Putamen (tissue), 1 donor: ENCODE measurements around the gene MCF2L.
A peak's percentile ranks its signal among the peaks of the same experiment; 100 is the strongest.
"Not testable (repeated sequence)": the region's sequence is repeated elsewhere in the genome, so short reads cannot be mapped to it uniquely, and the experiment has no call there.

Experiments
- DNase-seq: peaks from one replicate; pipeline ENCODE4 v3.0.0-alpha.2; 2016; ENCODE audit warnings: low spot score

Gene MCF2L

DNA sequence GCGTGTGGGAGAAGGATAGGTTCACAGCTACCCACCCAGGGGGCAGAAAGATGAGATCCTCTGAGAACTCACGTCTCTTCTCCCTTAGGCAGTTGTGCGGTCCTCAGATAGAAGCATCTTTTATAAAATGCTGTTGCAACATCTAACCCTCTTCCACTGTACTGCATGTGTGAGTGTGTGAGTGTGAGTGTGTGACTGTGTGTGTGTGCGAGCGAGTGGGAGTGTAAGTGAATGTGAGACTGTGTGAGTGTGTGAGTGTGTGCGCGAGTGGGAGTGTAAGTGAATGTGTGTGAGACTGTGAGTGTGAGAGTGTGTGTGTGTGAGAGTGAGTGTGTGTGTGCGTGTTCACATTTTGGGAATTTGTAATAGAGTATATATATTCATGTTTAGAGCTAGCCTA, 81.0 kb downstream of the MCF2L start:
- peak; percentile 37 for DNase-seq

DNA sequence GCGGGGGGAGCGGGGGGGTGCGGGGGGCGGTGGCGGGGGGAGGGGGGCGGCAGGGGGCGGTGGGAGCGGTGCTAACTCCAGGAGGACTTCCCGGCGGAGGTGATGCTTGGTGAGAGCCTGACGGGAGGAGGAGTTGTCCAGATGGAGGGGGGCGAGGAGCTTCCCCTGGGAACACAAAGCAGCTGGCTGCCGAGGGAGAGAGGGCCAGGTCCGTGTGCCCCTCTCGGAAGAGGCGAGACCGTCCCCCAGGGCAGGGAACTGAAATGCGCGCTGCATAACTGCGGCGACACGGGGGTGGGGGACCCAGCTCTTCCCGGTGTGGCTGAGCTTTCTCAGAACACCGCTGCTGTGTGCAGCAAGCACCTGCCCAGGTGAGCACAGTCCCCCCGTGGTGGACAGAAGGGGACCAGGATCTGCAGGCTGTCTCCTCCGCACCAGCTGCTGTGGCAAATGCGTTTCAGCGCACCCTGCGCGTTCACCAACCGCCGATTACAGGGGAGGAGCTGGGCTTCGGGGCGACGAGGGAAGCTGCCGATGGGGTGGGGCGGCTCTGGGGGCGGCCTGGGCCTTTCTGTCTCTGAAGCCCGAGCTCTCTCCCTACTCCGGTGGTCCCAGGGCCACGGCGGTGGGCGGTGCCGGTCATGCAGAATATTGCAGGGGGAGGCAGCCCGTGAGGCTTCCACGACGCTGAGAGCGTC, 81.9 kb downstream of the MCF2L start:
- no peak for DNase-seq

DNA sequence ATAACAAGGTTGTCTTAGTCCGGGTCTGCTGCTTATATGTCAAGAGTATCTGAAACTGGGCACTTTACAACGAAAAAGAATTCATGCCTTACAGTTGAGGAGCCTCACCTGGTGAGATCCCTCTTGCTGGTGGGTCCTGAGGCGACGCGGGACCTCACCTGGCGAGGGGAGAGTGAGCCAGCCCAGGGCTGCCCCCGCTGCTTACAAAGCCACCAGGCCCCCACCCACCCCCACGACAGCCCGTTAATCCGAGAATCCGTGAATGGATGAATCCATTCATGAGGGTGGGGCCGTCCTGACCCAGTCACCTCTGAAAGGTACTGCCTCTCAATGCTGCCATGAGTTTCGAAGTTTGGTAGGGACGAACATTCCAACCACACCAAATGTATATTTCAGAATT, 82.6 kb downstream of the MCF2L start:
- DNase-seq = no peak

DNA sequence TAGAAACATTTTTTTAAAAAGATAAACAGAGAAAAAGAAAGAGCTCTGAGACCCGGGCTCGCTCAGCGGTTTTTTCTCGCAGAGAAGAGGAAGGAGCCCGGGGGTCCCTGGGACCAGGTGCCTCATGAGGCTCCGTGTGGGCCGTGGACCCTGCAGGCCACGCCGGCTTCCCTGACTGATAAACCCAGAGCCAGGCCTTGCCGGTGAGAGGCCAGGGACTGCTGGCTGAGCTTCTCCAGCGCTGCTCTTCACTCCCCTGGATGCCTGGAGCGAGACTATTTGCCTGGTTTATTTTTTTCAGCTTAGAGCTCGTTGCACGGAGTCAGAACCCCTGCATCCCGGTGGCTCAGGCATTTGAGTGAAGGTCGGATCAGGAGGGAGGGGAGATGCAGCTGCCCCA, 83.2 kb downstream of the MCF2L start:
- DNase-seq = no peak

DNA sequence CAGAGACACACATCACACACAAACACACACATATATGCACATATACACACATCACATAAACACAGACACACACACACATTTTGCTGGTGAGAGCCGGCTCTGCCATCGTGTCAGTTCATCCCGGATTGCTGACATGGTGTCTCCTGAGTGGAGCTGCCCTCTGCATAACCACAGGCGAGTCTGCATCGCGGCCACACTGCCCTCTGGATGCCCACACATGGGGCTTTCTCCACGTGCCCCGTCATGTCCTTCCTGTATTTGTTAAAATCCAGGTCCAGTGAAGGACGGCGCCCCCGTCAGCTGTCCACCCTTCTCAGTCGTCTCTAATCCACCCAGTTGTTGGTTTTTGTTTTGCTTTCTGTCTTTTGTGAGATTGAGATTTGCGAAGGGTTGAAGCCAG, 84.0 kb downstream of the MCF2L start:
- DNase-seq = no peak

DNA sequence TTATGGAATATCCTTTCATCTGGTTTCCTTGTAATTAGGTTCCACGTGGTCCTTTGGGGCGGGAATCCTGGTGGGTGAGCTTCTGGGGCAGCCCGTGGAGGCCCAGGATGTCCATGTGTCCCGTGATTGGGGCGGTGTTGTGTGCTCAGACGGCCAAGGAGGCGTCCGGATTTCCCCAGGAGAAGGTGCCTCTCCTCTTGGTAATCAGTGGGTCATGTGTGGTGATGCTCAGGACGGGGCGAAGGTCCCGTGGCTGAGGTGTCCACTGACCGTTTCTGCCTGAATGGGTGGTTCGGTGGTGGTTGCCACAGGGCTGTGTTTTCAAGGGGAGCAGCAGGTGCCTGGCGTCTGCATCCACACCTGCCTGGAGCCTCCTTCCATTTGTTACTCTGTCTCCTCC, 84.4 kb downstream of the MCF2L start:
- DNase-seq = no peak

DNA sequence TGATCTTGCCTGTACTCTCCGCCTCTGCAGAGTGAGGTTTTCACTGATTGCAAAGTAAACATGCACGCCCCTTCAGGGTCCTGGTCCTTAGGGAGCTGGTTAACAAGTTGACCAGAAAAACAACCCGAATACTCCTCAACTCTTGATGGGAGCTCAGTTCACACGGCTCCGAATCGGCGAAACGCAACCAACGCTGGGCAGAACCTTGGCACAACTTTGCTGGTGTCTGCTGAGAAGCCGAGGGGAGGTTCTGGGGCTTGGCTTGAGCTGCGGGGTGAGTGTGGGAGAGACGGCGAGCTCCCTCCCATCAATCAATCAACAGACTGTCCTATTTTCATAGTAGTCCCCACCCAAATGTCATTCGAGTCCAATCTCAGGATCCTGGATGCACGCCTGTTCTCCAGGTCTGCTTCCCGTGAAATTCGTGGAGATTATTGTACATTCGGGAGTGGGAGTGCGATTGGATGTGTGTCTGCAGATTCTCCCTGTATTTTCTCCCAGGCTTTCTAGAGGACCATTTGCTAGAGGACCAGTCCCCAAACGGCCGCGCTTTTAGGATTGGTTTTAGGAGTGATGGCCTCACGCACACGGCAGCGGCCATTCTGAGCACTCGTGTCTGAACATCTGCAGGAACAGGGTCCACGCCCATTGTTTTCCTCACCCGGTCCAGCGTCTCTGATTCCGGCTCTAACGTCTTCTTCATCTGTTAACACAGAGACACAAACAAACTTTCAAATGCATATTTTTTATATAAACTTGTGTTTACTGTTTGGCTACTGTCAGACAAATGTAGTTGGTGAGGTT, 85.0 kb downstream of the MCF2L start:
- no peak for DNase-seq

DNA sequence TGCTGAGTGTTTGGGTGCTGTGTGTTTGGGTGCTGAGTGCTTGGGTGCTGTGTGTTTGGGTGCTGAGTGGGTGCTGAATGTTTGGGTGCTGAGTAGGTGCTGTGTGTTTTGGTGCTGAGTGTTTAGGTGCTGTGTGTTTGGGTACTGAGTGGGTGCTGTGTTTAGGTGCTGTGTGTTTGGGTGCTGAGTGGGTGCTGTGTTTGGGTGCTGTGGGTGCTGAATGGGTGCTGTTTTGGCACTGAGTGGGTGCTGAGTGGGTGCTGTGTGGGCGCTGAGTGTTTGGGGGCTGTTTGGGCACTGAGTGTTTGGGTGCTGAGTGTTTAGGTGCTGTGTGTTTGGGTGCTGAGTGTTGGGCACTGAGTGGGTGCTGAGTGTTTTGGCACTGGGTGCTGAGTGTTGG, 88.1 kb downstream of the MCF2L start:
- no peak for DNase-seq

DNA sequence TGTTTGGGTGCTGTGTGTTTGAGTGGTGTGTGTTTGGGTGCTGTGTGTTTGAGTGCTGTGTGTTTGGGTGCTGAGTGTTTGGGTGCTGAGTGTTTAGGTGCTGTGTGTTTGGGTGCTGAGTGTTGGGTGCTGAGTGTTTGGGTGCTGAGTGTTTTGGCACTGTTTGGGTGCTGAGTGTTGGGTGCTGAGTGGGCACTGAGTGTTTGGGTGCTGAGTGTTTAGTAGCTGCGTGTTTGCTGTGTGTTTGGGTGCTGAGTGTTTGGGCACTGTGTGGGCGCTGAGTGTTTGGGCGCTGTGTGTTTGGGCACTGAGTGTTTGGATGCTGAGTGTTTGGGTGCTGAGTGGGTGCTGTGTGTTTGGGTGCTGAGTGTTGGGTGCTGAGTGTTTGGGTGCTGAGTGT, 88.5 kb downstream of the MCF2L start:
- DNase-seq = not testable (repeated sequence)

DNA sequence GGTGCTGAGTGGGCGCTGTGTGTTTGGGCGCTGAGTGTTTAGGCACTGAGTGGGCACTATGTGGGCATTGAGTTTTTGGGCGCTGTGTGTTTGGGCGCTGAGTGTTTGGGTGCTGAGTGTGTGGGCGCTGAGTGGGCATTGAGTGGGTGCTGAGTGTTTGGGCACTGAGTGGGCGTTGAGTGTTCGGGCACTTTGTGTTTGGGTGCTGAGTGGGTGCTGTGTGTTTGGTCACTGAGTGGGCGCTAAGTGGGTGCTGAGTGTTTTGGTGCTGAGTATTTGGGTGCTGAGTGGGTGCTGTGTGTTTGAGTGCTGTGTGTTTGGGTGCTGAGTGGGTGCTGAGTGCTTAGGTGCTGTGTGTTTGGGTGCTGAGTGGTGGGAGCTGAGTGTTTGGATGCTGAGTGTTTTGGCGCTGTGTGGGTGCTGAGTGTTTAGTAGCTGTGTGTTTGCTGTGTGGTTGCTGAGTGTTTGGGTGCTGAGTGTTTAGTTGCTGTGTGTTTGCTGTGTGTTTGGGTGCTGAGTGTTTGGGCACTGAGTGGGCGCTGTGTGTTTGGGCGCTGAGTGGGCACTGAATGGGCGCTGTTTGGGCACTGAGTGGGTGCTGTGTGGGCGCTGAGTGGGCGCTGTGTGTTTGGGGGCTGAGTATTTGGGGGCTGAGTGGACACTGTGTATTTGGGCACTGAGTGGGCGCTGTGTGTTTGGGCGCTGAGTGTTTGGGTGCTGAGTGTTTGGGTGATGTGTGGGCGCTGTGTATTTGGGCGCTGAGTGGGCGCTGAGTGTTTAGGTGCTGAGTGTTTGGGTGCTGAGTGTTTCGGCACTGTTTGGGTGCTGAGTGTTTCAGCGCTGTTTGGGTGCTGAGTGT, 89.3 kb downstream of the MCF2L start:
- no peak for DNase-seq

DNA sequence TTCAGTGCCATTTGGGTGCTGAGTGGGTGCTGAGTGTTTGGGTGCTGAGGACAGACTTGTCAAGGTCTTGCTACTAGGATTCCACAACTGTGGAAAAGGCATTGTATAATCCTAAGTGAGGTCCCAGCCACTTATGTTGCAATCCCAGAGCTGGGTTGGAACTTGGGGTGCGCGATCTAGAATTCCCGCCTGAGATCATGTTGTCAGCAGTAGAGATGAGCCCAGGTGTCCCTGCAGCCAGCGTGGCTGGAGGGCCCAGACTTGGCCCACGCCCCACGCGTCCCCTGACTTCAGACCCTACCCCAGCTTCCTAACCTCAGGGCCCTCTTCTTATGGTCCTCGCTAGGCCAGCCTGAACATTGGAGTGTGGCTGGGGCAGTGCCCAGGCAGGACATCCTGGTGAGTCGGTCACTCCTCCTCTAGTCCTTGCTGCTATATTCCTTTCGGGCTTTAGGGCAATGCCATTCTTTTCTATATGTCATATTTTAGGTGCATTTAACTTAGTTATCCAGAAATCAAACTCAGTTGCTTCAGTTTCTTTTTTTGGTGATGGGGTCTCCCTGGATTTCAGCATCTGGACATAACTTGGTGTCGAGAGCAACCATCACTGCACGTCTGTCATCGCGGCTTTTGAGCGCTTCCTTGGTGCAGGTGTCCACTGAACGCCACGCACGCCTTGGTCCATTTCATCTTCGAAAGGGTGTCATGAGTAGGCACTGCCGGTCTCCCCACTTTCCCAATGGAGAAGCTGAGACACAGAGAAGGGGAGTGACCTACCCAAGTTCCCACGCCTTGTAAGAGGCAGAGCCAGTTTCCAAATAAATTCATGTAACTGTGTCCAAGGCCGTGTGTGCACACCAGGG, 90.2 kb downstream of the MCF2L start:
- no peak for DNase-seq

DNA sequence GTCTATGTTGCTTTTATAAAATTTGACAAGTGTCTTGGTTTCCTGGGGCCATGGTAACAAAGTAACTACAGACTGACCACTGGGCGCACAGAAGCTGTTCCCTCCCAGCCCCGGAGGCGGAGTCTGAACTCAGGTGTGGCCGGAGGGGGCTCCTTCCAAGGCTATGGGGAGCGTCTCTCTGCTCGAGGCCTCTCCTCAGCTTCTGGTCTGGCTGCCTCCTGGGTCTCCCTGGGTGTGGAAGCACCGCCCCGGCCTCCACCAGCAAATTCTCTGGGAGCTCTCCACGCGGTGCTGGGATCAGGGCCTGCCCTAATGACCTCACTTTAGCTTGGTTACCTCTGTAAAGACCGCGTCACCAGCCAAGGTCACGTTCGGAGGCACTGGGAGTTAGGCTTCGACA, 90.9 kb downstream of the MCF2L start:
- no peak for DNase-seq

DNA sequence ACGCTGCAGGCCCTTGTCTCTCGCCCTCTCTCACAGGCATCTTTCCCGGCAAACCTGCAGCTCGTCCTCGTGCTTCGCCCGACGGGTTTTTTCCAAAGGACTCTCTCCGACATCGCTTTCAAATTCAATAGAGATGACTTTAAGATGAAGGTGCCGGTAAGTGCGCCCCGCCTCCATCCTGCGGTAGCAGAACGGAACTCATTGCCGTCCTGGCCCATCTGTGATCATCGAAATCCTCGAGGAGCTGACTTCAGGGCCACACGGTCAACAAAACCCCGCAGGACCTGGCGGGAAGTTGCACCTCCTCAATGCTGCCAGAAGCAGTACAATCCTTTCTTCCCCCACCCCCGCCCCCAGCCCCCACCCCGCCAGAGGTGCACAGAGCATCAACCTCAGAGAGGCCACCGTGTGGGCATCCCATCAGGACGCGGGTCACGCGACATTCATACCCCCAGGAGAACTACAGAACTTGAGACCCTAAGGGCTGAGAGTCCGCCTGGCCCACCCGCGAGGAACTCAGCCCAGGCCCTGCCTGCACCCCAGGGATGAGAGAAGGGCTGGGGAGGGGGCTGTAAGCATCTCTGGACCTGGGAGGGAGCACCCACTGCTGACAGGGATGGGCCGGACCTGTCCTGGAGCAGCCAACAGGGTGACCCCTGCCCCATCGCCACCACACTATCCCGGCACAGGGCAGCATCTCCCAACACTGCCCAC, 91.7 kb downstream of the MCF2L start:
- DNase-seq = no peak

DNA sequence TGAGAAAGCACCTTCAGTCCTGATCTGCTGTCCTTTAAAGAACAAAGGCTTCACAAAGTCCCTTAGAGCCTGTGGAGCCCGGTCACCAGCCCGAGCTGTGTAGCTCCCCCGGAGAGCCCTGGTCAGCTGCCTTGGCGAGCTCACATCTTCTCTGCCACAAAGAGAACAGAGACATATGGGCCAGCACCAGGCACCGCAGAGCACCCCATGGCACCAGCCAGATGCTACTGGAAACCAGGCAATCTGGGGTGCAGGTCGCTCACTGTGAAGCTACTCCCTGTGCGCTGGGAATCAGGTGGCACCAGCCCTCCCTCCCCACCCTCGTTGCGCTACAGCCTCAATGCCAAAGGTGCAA, 92.2 kb downstream of the MCF2L start:
- DNase-seq = no peak

DNA sequence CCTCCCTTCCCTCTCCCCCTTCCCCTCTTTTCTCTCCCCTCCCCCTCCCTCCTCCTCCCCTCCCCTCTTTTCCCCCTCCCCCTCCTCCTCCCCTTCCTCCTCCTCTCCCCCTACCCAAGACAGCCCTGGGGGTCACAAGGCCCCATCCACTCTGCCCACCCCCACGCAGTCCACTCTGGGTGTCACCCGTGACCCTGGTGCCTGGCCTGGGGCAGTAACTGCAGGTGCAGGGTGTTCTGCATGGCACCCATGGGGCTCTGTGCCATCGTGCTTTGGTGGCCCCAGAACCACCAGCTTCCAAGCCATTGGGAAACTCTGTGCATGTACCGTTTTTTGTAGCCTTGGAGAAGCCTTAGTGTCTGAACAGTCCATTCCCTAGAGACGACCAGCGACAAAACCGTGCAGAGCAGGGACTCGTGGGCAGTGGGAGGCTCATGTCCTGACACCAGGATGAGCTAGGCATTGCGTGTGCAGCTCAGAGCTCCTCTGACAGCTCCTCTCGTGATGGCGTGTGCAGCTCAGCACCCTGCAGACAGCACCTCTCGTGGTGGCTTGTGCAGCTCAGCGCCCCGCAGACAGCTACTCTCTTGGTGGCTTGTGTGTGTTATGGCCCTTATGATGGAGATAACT, 92.9 kb downstream of the MCF2L start:
- DNase-seq = no peak

DNA sequence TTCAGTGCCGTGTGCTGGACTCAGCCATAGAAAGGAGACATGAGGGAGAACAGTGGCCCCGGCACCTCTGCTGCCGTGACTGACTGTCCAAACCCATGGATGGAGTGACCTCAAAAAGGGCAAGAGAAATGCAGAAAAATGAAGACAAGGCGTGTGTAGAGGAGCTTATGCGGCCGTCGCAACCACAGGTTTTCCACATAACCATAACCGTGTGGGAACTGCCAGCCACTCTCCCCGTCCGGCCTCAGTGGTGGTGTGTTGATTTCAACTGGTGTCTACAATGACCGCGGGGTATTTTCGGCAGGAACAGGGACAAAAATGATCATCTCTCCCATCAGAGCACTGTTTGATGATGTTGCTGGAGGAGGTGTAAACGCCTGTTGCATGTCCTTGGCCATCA, 93.7 kb downstream of the MCF2L start:
- no peak for DNase-seq

DNA sequence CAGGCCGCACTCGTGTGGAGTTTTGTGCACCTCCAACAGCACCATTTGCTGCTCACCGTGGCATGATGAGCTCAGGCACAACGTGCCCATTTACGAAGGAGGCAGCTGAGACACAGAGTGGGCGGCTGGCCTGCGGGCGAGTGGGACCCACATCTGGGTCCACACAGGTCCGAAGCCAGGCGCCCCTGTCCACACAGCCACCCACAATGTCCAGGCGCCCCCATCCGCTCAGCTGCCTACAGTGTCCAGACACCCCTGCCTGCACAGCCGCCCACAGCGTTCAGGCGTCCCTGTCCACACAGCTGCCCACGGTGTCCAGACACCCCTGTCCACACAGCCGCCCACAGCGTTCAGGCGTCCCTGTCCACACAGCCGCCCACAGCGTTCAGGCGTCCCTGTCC, 94.1 kb downstream of the MCF2L start:
- DNase-seq = no peak

DNA sequence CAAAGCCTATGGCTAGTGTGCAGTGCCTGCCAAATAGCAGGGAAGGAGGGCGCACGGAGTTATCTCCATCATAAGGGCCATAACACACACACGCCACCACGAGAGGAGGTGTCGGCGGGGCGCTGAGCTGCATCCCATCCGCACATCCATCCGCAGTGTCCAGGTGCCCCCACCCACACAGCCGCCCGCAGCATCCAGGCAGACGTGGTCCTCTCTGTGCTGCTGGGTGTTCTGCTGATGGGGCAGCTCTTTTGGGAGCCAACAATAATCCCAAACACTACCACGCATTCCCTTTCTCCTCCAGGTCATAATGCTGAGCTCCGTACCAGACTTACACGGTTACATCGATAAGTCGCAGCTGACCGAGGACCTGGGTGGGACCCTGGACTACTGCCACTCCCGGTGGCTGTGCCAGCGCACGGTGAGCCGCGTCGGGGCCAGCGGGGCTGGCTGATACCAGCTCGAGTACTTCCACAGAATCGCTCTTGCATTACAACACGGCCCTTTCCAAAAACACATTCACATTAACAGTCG, 95.1 kb downstream of the MCF2L start:
- DNase-seq = no peak

DNA sequence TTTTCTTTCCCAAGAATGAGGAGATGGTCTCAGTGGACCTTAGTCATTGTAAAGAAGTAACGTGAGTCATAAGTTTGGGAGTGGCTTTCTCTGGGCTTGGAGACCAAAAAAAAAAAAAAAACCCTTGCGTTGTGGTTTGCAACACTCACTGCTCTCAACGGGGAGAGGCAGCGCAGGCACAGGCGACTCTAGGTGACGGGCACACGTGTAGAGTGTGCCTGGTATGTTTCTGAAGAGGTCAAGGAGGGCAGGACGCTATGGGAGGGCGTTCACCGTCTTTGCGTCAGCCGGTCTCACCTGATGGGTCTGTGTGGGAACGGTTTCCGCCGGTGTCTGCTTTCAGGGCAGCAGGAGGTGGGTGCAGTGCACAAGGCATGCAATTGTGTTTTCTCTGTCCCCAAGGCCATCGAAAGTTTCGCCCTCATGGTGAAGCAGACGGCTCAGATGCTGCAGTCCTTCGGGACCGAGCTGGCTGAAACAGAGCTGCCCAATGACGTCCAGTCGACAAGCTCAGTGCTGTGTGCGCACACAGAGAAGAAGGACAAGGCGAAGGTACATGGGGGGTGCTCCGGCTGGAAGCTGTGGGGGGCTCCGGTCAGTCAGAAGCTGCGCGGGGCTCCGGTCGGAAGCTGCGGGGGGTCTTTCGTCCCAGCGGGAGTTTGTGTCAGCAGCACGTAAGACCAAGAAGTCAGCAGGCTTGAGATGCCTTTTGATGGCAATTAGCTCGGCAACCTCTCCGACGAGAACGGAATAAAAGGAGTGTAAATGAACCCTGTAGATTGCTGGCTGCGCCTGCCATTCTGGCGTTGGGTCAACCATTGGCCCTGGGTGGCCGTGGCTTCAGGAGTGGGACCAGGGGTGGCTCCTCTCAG, 95.8 kb downstream of the MCF2L start:
- DNase-seq = no peak
